SK-MEL-5 (cell line): ENCODE measurements around the gene ITIH1. TPM values are rescaled to one million over a fixed set of nuclear protein-coding genes. Genes with fewer than 3 reads are reported as not detected.
A peak's percentile ranks its signal among the peaks of the same experiment; 100 is the strongest.

Experiments
- DNase-seq: peaks from one replicate; pipeline ENCODE4 v3.0.0-alpha.2; 2016; ENCODE audit warnings: low read depth, low spot score
- in situ Hi-C: cut with HindIII; loops from 2 replicates; pipeline ENCODE4 v1.10.0; 2016; ENCODE audit warnings: low sequenced_read_pairs, high pct_unique_total_duplicates, low pct_unique_long_range_greater_than_20kb
- total RNA-seq: library from RNA; depleted of rRNA; stranded (reverse); fragments of >200 nt; shearing (Covaris generic); gene quantifications from 2 replicates; pipeline ENCODE4 v1.2.3, GENCODE V29; 2014

The ITIH1 gene
- total RNA-seq, 1 experiment from 2014 or later: not detected

DNA sequence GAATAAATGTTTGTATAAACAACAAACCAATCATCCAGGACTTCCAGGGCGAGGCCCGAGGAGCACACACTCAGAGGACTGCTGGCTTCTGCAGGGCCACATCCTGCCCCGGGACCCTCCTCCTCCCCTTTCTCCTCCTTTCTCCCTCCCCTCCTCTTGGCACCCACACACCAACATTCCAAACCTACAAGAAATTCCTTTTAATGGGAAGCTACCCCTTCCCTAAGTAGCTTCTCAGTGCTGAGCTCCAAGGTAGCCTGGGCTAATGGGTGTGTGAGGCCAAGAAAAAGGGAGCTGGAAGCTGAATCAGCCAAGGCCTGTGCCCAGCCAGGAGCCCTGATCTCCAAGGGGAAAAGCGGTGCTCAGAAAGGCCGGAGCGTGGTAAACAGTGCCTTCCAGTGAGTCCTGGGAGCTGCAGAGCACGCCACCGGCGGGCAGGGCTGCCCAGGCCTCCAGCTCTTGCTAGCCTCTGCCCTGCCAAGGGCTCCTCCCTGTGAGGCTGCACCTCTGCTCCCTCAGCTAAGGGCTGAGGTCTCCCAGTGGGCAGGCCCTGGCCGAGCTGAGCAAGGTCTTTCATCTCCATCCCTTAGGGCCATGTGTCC is 21.1 kb downstream of the ITIH1 start:
- in situ Hi-C loops: no loop called here
- no peak for DNase-seq

DNA sequence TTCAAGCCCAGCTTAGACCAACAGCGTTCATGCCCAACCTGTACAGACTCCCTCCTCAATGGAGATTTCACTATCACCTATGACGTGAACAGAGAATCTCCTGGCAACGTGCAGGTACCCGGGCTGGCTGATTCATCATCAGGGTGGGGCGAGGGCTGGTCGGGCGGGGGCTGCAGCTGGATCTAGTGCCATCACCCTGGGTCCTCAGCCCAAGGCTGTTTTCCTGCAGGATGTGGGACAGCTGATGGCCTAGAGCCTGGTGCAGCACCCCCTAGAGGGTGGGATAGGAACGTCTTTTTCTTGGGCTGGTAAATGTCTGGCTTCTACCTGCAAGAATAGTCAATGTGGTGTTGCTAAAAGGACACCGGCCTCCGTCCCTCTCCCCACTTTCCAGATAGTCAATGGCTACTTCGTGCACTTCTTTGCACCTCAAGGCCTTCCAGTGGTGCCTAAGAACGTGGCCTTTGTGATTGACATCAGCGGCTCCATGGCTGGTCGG is 21.6 kb downstream of the ITIH1 start:
- in situ Hi-C loops: no loop called here
- peak; percentile 63 for DNase-seq

DNA sequence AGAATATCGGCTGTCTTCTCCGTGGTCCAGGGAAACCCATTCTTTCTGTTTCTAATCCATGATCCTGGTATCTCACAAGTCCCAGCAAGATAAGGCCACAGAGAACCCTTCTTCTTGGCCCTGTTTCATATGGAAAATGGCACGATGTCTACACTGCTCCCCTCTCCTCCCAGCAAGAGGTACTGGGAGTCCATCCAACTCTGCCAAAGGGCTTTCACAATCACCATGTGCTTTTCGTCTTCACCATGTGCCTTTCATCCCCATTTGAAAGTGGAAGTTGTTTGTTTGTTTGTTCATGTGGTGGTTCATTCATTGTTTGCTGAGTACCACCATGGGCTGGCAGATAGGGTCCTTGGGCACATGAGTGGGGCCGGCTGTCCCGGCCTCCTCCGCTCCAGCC is 22.7 kb downstream of the ITIH1 start:
- DNase-seq: no peak
- in situ Hi-C loops: no loop called here

DNA sequence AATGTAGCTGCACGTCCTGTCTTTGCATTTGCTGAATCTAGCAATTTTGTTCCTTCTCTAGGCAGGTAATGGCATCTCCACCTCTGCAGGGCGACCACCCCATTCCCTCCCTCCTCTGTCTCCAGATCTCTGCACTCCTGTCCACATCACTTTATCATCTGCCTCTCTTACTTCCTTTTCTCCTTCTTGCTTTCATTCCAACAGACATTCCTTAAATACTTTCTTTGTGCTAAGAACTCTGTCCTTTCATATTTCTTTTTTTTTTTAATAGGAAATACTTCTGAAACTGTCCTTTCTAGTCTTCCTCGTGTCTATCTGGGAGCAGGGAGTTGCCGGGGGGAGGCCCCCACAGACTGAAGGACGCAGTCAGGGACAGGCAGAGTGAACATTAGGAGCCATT is 24.4 kb downstream of the ITIH1 start:
- in situ Hi-C loops: no loop called here
- DNase-seq: no peak

DNA sequence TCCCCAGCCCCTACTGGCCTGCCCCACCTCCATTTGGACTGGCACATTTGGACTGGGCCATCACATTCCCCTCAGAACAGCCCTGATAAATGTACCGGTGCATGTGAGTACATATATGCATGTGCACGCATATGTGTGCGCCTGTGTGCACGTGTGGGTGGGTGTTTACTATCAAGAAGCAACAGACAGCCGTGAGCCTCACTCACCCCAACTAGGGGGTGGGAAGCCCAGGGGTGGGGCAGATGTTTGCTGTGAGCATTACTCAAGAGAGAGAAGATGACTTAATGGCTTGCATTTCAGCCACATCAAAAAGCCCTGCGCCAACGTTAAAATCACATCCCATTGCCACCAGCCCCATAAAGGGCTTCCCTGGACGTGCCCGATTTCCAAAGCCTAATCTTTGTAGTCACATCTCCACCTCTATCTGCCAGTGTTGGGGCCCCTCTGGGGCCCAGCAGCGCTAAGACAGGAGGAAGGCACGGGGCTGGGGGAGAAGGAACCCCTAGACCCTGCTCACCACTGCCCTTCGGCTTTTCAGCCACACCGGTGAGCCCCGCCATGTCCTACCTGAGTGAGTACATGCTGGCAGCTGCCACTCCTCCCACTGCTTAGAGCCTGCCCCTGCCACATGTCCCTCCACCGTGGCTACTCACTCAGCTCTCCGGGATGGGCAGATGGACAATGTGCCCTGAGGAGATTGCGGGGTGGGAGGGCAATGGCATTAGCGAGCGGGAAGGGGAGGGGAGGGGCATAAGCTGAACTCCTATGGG is 28.1 kb downstream of the ITIH1 start:
- no peak for DNase-seq
- in situ Hi-C loops: no loop called here

DNA sequence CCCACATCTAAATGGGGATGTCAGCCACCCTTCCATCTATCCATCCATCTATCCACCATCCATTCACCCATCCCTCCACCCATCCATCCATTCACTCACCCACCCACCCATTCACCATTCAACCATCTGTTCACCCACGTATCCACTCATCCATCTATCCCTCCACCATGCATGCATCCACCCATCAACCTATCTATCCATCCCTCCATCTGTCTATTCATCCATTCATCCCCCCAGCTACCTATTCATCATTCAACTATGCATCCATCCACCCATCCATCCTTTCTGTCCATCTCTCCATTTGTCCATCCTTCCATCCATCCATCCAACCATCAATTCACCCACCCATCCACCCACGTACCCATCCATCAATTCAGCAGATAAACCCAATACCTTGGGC is 31.8 kb downstream of the ITIH1 start:
- no peak for DNase-seq
- in situ Hi-C loops: no loop called here

DNA sequence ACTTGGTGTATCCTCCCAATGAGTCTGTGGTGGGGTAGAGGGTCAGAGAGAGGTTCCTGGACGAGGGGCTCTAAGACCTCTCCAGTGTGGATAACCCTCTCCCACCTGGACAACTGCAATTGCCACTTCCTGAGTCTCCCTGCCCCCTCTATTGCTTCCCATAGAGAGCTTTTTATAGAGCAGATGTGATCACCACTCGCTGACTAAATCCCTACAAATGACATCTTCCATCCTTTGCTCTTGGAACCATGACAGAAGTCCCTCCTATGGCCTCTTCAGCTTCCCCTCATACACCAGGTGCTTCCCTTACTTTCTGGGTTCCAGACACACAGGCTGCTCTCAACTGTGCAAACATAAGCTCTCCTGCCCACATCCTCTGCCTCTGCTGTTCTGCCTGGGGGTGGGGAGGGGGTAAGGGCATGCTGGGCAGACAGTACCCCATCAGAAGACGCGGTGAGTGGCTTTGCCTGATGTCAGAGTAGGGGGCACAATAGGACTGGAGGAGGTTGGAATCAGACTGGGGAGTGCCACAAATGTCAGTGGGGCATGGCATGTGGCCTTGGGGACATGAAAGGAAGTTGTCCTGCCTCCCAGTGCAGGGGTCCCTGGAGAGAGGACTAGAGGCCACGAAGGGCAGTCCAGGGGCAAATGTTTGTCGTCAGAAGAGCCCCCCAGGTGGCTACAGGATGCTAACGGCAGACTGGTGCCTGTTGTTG is 32.4 kb downstream of the ITIH1 start:
- DNase-seq: no peak
- in situ Hi-C loops: no loop called here

GRCh38 chr3:52810923-52811322 is 33.5 kb downstream of the ITIH1 start:
- no peak for DNase-seq
- in situ Hi-C loops: no loop called here

DNA sequence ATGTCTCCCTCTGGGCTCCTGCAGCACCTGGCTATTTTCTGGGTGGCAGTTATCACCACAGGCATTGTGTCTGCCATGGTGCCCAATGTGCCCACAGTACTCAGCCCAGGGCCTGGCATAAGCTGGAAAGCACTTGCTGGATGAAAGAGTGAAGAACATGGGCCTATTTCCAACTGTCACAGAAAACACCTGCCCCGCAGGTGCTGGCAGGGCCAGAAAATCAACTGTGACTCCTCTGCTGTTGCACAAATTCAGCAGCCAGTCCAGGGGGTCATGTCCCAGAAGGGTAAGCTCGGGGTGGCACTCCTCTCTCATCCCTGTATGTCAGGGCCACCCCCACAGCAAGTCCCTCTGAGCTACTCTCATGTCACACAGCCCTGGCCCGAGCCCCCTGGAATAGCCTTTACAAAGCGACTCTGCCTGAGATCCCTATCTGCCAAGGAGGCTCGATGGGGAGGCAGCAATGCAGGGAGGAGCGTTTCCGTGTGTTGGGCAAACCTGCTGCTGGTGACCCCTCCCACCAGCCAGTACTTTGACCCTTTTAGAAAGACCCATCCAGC is 34.1 kb downstream of the ITIH1 start:
- no peak for DNase-seq
- in situ Hi-C loops: no loop called here

- no peak for DNase-seq
- in situ Hi-C loops: no loop called here
These were observed 36.4 kb downstream of the ITIH1 start for GRCh38 chr3:52813810-52814209.

DNA sequence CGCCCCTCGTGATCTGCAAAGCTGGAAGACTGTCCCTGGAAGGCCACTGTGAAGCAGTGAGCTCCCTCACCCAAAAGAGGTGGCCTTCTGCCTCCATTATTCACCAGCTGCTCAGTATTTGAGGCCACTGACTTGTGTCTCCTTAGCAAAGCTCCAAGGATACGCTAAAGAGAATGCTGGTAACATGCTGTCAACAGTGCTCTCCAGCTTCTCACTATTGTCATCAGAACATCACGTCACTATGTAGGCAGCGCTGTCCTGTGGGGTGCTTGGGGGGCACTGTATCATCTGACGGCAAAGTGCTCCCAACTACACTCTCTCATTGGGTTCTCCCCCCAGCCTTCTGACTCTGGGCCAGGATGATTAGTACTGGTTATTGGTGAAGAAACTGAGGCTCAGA is 38.8 kb downstream of the ITIH1 start:
- DNase-seq: no peak
- in situ Hi-C loops: no loop called here

DNA sequence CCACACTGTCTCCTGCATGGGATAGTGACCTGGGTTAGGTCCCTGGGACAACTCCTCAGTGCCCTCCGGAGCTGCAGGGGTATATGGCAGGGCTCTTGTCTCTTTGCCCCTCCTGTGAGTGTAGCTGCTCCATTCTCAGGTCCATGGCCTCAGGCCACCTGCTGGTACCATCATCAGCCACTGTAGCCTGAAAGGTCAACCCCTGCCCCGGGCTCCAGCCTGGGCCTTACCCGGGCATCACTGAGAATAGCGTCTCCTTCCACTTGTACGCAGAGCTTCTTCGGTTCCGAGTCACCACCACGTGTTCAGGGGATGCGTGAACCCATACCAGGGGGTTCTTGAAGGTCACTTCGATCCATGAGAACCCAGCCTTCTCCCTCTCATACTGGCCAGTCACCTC is 39.3 kb downstream of the ITIH1 start:
- in situ Hi-C loops: no loop called here
- DNase-seq: no peak

GRCh38 chr3:52817221-52817620 is 39.8 kb downstream of the ITIH1 start:
- in situ Hi-C loops: no loop called here
- DNase-seq: no peak

DNA sequence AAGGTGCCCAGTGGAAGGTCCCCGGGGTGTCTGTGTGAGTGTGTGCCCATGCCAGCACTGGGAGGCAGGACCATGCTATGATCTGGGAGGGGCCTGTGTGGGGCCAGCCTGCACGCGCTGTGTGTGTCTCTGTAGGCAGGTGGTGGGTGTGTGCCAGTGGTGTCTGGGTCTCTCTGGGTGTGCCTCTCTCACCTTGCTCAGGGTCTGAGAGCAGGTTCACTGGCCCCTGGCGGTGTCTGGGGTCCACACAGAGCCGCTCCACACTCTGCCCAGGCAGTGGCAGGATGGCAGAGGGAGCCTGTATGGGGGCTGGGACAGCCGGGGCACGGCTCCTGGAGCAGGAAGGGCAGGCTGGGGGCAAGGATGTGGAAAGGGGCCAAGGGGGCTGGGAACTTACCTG is 40.5 kb downstream of the ITIH1 start:
- no peak for DNase-seq
- in situ Hi-C loops: no loop called here

DNA sequence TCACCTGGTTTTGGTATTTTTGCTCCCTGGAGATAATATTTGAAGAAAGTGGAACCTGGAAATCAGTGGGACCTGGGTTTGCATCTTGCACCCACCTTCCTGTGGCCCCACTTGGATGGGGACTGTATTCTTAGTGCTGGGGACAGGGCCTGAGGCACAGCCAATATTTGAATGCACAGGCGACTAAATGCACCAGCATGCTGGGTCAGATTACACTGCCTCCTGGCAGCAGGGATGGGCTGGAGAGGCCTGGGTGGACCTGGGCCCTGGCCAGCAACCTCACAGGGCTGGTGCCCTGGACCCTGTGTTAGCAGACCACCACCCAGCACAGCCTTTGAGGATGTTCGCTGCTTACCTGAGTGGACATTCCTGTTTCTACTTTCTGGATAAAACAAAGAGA is 42.5 kb downstream of the ITIH1 start:
- DNase-seq: no peak
- in situ Hi-C loops: no loop called here

- in situ Hi-C loops: no loop called here
These were observed 43.3 kb downstream of the ITIH1 start for GRCh38 chr3:52820736-52821135.

DNA sequence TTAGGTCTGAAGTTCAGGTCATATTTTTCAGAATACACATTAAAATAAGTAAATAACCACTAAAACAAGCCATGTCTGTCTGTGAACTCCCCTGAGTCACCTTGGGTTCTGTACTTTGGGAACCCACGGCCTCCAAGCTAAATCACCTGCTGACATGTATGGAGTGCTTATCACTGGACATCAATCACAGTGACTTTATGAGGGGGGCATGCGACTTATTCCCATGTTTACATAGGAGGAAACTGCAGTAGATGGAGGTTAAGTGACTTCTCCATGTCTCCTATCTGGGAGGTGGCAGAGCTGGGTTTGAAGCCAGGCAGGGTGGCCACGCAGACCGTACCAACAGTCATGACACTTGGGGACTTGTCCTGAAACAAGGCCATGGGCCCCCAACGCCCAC is 45.0 kb downstream of the ITIH1 start:
- DNase-seq: no peak
- in situ Hi-C loops: no loop called here

More at GRCh38 chr3:52820736-52821135, 43.3 kb downstream of the ITIH1 start:
- DNase-seq: peak; percentile 63

DNA sequence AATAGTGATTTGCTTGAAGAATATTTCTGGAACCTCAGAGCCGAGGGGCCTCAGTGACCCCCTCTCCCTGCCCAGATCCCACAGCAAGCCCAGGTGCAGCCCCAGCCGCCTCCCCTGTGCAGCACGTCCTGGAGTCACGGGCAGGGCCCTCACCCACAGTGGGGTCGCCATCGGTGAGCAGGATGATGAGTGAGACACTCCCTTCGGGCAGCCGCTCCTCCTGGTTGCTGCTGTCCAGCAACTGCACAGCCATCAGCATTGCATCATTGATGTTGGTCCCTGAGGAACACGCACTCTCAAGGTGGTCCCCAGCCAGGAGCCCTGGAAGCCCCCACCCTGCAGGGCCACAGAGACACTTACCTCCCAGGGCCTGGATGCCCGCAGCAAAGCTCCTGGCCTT is 46.6 kb downstream of the ITIH1 start:
- DNase-seq: no peak
- in situ Hi-C loops: no loop called here
